Panc1 (cell line): ENCODE results near the gene AMPH. TPM values are rescaled to one million over a fixed set of nuclear protein-coding genes. Genes with fewer than 3 reads are reported as not detected.
A peak's percentile ranks its signal among the peaks of the same experiment; 100 is the strongest.

Source experiments
- ATAC-seq: fragments of 200-7000 bp; cut with Tn5 transposase; 2 replicates; pipeline ENCODE4 v1.9.1; 2020; ENCODE audit warnings: mild to moderate bottlenecking, moderate library complexity
- BruUV-seq: library from RNA; stranded (reverse); fragments of 400-500 nt; replicated peaks from 2 replicates; lab custom pipeline; 2021; lab: Mats Ljungman, UMichigan
- CTCF ChIA-PET: fragments of 300-600 bp; sonication (Branson Sonifier 250); formaldehyde crosslinking; loops from one replicate; lab custom pipeline; 2022; ENCODE audit warnings: antibody characterized with exemption; lab: Charles Lee
- POLR2A ChIA-PET: fragments of 300-600 bp; sonication (Branson Sonifier 250); formaldehyde crosslinking; loops from one replicate; lab custom pipeline; 2022; ENCODE audit warnings: antibody characterized with exemption; lab: Charles Lee
- DNase-seq: peaks from one replicate; pipeline ENCODE4 v3.0.0-alpha.2; 2010; ENCODE audit warnings: low read depth, low spot score
- H3K27ac ChIP-seq: 2 replicates; pipeline ENCODE4 v1.5.1; 2011; ENCODE audit warnings: mild to moderate bottlenecking, low read length, inconsistent platforms
- H3K27me3 ChIP-seq: fragments of 200-500 bp; sonication (Bioruptor generic); 2 replicates; pipeline ENCODE4 v1.6.0; 2014; ENCODE audit warnings: low read length, inconsistent platforms; ENCODE audit not compliant: control insufficient read depth, insufficient read depth
- H3K36me3 ChIP-seq: fragments of 200-500 bp; sonication (Bioruptor generic); 2 replicates; pipeline ENCODE4 v1.5.1; 2014; ENCODE audit warnings: inconsistent platforms, mild to moderate bottlenecking, low read length, moderate library complexity; ENCODE audit not compliant: control insufficient read depth, insufficient read depth
- H3K4me1 ChIP-seq: 2 replicates; pipeline ENCODE4 v1.5.1; 2011; ENCODE audit warnings: inconsistent platforms, mild to moderate bottlenecking, low read length, moderate library complexity; ENCODE audit not compliant: control insufficient read depth, insufficient read depth
- H3K4me3 ChIP-seq, 2 experiments: 2 replicates each; pipeline ENCODE4 v1.5.1; 2011 to 2012; ENCODE audit warnings: low read depth in 2 of 2, low read length in 2 of 2, mild to moderate bottlenecking in 2 of 2, inconsistent platforms in 1 of 2, moderate library complexity in 1 of 2
- H3K9me3 ChIP-seq: fragments of 200-500 bp; sonication (Bioruptor generic); 2 replicates; pipeline ENCODE4 v1.5.1; 2014; ENCODE audit warnings: low read depth, mild to moderate bottlenecking, inconsistent platforms, low read length, moderate library complexity; ENCODE audit not compliant: control insufficient read depth, insufficient read depth
- POLR2AphosphoS5 ChIP-seq: IDR thresholded peaks from 2 replicates; pipeline ENCODE4 v1.6.1; 2012; ENCODE audit warnings: mild to moderate bottlenecking, low read depth, low read length, moderate library complexity
- SIN3A ChIP-seq: IDR thresholded peaks from 2 replicates; pipeline ENCODE4 v1.6.1; 2012; ENCODE audit warnings: low read depth, mild to moderate bottlenecking, low read length, moderate library complexity, borderline replicate concordance; ENCODE audit not compliant: insufficient read depth
- TCF7L2 ChIP-seq: IDR thresholded peaks from 2 replicates; pipeline ENCODE4 v1.6.1; 2011; ENCODE audit warnings: mild to moderate bottlenecking, low read depth, low read length, inconsistent platforms
- in situ Hi-C: cut with HindIII; loops from 2 replicates; pipeline ENCODE4 v1.10.0; 2016; ENCODE audit warnings: low sequenced_read_pairs, low pct_unique_long_range_greater_than_20kb
- intact Hi-C: fragments of 100-400 bp; cut with micrococcal nuclease; formaldehyde crosslinking; loops from one replicate; pipeline ENCODE4 v1.10.0; 2022; ENCODE audit not compliant: unreplicated experiment
- total RNA-seq: library from RNA; stranded (reverse); gene quantifications from one replicate; pipeline ENCODE4 v1.2.1, GENCODE V29; 2021; ENCODE audit not compliant: unreplicated experiment
- TF ChIP-seq, protein P1 (sequence below), 2 experiments: IDR thresholded peaks; 2 replicates each; pipeline ENCODE4 v1.6.1; 2011 to 2012; ENCODE audit warnings: low read depth in 2 of 2, control low read depth in 1 of 2, low read length in 1 of 2, mild to moderate bottlenecking in 1 of 2, moderate library complexity in 1 of 2; ENCODE audit not compliant: insufficient read depth in 1 of 2
- TF ChIP-seq, protein P2 (sequence below): fragments of 450-650 bp; IDR thresholded peaks from 2 replicates; pipeline ENCODE4 v1.5.1; 2017; ENCODE audit warnings: mild to moderate bottlenecking

Gene AMPH
- total RNA-seq, 1 experiment from 2014 or later, result not detected

DNA sequence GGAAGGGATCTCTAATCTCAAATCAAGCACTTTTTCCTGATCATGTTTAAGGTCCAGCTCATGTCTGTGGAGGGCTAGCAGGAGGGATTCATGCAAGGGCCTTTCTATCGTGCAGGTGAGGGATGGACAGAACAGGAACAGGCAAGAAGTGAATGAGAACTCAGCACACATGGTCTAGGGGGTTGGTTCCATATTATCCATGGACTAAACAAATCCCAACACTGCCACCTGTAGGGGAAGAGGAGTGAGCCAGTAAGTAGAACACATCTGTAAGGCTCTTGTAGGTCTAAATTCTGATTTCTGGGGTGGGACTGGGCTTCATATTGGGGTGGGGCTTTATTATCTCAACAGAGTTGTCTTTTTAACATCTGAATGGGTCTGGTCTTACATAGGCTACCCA is 219.8 kb downstream of the AMPH start:
- H3K4me3 ChIP-seq, result no peak overlapping the region
- BruUV-seq, result no TSS peak
- no peaks in the 10 kb centered on the region for H3K36me3 ChIP-seq
- DNase-seq, result no peak
- ChIA-PET POLR2A (no interaction called here), CTCF (interaction anchor here (0.6 kb wide), 1 partner anchor 300 kb away, joined by 4 read pairs; no protein-coding TSS in a partner anchor)
- H3K9me3 ChIP-seq, result no peaks in the 10 kb centered on the region
- no peaks in the 10 kb centered on the region for H3K4me1 ChIP-seq
- no peak for TF ChIP-seq POLR2AphosphoS5
- TF ChIP-seq, protein P1, sequence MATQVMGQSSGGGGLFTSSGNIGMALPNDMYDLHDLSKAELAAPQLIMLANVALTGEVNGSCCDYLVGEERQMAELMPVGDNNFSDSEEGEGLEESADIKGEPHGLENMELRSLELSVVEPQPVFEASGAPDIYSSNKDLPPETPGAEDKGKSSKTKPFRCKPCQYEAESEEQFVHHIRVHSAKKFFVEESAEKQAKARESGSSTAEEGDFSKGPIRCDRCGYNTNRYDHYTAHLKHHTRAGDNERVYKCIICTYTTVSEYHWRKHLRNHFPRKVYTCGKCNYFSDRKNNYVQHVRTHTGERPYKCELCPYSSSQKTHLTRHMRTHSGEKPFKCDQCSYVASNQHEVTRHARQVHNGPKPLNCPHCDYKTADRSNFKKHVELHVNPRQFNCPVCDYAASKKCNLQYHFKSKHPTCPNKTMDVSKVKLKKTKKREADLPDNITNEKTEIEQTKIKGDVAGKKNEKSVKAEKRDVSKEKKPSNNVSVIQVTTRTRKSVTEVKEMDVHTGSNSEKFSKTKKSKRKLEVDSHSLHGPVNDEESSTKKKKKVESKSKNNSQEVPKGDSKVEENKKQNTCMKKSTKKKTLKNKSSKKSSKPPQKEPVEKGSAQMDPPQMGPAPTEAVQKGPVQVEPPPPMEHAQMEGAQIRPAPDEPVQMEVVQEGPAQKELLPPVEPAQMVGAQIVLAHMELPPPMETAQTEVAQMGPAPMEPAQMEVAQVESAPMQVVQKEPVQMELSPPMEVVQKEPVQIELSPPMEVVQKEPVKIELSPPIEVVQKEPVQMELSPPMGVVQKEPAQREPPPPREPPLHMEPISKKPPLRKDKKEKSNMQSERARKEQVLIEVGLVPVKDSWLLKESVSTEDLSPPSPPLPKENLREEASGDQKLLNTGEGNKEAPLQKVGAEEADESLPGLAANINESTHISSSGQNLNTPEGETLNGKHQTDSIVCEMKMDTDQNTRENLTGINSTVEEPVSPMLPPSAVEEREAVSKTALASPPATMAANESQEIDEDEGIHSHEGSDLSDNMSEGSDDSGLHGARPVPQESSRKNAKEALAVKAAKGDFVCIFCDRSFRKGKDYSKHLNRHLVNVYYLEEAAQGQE (IDR thresholded peaks at IDR 0.05; ENCODE audit: insufficient read depth in 1 of 2, low read depth in 2 of 2, low read length in 1 of 2), result no peak
- TF ChIP-seq, protein P2, sequence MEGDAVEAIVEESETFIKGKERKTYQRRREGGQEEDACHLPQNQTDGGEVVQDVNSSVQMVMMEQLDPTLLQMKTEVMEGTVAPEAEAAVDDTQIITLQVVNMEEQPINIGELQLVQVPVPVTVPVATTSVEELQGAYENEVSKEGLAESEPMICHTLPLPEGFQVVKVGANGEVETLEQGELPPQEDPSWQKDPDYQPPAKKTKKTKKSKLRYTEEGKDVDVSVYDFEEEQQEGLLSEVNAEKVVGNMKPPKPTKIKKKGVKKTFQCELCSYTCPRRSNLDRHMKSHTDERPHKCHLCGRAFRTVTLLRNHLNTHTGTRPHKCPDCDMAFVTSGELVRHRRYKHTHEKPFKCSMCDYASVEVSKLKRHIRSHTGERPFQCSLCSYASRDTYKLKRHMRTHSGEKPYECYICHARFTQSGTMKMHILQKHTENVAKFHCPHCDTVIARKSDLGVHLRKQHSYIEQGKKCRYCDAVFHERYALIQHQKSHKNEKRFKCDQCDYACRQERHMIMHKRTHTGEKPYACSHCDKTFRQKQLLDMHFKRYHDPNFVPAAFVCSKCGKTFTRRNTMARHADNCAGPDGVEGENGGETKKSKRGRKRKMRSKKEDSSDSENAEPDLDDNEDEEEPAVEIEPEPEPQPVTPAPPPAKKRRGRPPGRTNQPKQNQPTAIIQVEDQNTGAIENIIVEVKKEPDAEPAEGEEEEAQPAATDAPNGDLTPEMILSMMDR, result peak; percentile 46
- intact Hi-C loops, result no loop called here
- in situ Hi-C loops, result no loop called here
- no peak for ATAC-seq
- no peak overlapping the region for H3K27ac ChIP-seq
- H3K27me3 ChIP-seq, result 0 out of 2 replicates have a peak, but pooled peaks cover 4% of the 10 kb centered on the region

DNA sequence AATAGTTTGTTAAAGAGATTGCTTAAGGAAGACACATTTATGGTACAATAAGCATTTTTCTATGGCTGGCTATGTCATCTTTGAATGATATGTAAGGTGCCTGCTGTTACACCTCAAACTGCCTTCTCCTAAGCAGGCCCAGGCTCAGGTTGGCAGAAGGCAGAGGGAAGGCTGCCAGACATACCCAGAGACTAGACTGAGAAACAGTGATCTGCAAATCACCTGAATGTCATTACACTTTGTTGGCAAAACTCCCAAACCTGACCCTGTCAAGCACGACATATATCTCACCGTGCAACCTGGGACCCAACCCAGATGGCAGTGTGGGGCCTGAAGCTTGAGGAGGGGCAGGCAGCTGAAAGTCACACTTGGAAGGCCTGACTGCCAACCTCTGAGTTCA is 221.1 kb downstream of the AMPH start:
- H3K9me3 ChIP-seq, result no peaks in the 10 kb centered on the region
- no TSS peak for BruUV-seq
- no peak for TF ChIP-seq POLR2AphosphoS5
- TF ChIP-seq, protein P1 (IDR thresholded peaks at IDR 0.05; ENCODE audit: insufficient read depth in 1 of 2, low read depth in 2 of 2, low read length in 1 of 2), result no peak
- TF ChIP-seq TCF7L2, result no peak
- TF ChIP-seq SIN3A, result no peak
- TF ChIP-seq, protein P2, result no peak
- no peak overlapping the region for H3K27ac ChIP-seq
- in situ Hi-C loops, result no loop called here
- no peaks in the 10 kb centered on the region for H3K4me1 ChIP-seq
- no peaks in the 10 kb centered on the region for H3K36me3 ChIP-seq
- no peak for ATAC-seq
- DNase-seq, result no peak
- no peak overlapping the region for H3K4me3 ChIP-seq
- intact Hi-C loops, result no loop called here
- 0 out of 2 replicates have a peak, but pooled peaks cover 4% of the 10 kb centered on the region for H3K27me3 ChIP-seq
- POLR2A ChIA-PET, result no interaction called here
- CTCF ChIA-PET, result interaction anchor here (0.6 kb wide), 1 partner anchor 162 kb away, joined by 3 read pairs; no protein-coding TSS in a partner anchor
